AG09309 (cell line): ENCODE measurements around the gene SLC5A10.
A peak's percentile ranks its signal among the peaks of the same experiment; 100 is the strongest.

Source experiments
- DNase-seq: peaks from one replicate; pipeline ENCODE4 v3.0.0-alpha.2; 2010; ENCODE audit warnings: low read depth
- H3K4me3 ChIP-seq: 2 replicates; pipeline ENCODE4 v1.5.1; 2011; ENCODE audit warnings: mild to moderate bottlenecking, low read depth, low read length, moderate library complexity; ENCODE audit not compliant: control insufficient read depth
- TF ChIP-seq, protein P1 (sequence below): IDR thresholded peaks from 2 replicates; pipeline ENCODE4 v1.5.1; 2011; ENCODE audit warnings: mild to moderate bottlenecking, low read depth, low read length, inconsistent platforms; ENCODE audit not compliant: insufficient read depth, control insufficient read depth; ENCODE audit errors: missing control alignments

The SLC5A10 gene

DNA sequence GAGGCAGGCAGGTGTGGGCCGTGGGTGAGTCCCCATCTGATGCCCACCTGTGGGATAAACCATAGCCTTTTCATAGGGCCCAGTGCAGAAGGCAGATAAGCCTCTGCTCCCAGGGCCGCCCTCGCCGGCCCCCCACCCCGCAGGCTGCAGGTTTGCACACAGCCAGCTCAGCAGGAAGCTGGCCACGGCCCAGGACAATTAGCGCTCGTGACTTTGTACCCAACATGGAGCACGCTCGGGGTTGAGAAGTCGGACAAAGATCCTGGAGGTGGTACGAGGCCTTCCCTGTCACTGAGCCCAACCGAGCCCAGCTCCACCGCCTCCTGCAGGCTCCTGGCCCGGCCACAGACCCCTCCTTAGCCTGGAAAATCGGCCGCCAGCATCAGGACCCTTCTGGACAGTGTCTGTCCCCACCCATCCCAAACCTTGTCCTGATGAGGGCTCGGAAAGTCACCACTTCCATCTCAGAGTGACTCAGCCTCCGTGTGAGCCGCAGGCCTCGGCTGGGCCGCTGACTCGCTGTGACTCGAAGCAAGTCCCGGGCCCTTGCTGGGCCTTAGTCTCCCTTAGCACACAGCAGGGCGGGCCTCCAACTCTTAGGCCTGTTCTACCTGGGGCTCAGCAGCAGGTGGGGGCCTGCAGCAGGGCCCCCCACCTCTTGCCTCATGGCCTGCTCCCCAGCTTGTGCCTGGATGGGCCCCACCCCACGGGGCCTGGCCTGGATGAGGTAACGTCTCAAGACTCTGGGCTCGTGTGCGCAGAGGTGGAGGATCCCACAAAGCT, 29.9 kb downstream of the SLC5A10 start:
- H3K4me3 ChIP-seq: no peak overlapping the region
- TF ChIP-seq, protein P1, sequence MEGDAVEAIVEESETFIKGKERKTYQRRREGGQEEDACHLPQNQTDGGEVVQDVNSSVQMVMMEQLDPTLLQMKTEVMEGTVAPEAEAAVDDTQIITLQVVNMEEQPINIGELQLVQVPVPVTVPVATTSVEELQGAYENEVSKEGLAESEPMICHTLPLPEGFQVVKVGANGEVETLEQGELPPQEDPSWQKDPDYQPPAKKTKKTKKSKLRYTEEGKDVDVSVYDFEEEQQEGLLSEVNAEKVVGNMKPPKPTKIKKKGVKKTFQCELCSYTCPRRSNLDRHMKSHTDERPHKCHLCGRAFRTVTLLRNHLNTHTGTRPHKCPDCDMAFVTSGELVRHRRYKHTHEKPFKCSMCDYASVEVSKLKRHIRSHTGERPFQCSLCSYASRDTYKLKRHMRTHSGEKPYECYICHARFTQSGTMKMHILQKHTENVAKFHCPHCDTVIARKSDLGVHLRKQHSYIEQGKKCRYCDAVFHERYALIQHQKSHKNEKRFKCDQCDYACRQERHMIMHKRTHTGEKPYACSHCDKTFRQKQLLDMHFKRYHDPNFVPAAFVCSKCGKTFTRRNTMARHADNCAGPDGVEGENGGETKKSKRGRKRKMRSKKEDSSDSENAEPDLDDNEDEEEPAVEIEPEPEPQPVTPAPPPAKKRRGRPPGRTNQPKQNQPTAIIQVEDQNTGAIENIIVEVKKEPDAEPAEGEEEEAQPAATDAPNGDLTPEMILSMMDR: no peak
- peak; percentile 41 for DNase-seq

DNA sequence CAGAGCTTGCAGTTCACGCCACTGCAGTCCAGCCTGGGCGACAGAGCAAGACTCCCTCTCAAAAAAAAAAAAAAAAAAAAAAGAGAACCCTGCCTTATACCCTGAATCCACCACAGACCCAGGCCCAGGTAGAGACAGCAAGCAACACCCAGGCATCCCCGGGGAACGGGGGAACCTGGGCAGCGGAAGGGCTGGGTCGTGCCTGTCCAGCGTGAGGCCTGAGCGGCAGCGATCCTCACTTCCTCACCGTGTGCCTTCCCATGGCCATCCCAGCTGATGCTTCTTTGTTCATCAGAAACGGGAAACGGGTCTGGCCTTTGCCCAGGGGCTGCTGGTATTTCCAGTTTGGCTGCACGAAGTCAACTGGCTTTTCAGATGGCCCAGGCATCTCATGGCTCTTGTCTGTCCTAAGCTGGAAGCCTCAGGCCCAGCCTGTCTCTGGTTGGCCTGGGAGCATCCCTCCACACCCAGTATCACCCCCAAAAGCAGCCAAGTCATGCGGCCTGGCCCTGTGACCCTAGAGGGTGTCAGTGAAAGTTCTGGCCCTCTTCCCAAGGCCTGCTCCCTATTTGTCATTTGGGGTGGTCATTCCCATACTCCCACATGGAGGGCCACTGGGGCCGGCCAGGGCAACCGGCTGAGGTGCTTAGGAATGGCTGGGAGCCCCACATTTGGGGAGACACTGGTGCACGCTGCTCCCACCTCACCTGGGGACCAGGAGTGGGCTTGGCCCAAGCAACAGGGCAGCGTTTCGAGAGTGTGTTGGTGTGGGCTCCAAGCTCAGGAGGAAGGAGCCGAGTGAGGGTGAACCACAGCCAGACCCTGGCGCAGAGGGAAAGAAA, 32.5 kb downstream of the SLC5A10 start:
- TF ChIP-seq, protein P1: no peak
- DNase-seq: no peak

DNA sequence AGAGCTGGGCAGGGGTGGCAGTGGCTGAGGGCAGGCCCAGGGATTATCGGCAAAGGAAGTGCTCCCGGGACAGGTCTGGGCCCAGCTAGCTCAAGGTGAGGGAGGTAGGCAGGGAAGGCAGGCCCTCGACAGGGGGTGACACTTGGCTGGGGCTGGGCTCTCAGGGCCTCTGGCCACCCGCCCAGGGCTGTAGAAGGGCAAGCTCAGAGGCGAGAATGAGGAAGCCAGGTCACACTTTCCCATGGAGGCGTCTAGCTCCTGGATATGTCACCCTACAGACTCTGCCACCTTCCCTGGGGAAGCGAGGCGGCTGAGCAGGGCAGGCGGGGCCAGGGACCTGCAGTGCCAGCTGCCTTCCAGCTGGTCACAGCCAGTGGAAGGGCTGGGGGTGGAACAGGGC, 33.5 kb downstream of the SLC5A10 start:
- H3K4me3 ChIP-seq: no peak overlapping the region
- no peak for DNase-seq
- TF ChIP-seq, protein P1: no peak

More for the DNA sequence above, 32.5 kb downstream of the SLC5A10 start:
- H3K4me3 ChIP-seq: no peak overlapping the region

DNA sequence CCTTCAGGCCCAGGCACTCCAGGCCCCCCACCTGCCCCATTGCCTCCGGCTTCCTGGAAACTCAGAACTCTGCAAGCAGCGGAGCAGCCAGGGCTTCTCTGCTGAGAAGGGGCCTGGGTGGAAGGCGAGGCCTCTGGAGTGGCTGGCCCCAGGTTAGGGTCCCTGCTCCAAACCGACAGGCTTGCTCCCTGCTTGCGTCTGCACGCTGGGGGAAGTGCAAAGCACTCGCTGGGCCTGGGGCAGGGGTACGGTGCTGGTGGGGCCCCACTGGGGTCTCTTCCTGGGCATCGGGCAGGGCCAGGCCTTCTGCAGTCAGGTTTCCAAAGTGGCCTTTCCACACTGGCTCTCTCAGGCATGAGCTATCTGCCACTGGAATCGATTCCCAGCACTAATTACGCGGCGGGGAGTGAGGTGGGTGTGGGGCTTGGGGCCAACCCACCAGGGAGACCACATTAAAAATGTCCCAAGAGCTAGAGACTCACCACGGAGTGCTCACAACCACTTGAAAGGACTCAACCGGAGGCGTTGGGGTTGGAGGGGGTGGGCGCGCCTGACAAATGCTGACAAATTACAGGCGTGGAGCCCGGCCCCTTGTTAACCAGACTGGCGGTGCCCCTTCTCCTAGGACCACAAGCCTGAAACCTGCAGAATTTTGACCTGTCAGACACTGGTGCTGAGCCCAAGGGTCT, 34.7 kb downstream of the SLC5A10 start:
- DNase-seq: no peak
- TF ChIP-seq, protein P1: no peak
- H3K4me3 ChIP-seq: no peak overlapping the region

DNA sequence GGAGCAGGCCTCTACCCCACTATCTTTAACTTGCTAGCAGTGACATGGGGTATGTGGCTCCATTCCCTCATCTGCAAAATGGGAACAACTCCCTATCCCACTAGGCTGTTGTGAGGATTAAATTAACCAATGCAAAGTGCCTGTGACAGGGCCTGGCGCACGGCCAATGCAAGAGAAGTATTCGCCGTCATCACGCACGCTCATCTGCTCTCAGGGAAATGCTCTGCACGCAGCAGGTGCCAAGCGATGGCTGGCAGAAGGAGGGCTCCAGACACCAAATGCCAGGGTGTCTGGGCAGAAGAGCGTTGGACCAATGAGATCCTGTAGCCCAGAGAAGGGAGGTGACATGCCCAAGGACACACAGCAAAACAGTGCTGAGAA, 35.3 kb downstream of the SLC5A10 start:
- no peak for DNase-seq
- TF ChIP-seq, protein P1: no peak
- H3K4me3 ChIP-seq: no peak overlapping the region

DNA sequence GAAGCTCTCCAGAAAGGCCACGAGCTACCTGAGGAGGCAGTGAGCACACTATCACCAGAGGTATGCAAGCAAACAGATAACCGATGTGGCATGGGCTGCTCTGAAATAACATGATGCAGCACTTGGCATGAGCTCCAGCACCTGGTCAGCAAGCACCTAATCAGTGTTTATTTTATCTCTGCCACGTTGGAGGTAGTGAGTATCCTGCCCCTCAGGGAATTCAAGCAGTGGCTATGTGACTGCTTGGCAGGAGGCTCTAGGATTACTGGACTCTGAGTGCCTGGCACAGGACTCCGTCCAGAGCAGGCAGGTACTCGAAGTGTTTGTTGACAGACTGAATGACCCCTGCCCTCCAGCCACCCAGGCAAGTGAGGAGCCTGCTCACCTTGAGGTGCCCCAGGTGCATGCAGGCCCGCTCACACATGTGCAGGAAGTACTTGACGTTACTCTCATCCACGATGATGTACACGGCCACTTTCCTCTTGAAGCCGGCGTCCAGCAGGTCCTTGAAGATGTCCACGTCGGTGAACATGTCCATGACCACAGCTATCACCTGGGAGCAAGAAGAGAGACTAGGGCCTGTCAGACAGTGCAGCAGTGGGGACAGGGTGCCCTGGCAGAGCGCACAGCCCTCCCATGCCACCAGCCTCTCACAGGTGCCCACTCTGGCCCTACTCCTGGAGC, 36.0 kb downstream of the SLC5A10 start:
- no peak overlapping the region for H3K4me3 ChIP-seq
- TF ChIP-seq, protein P1: no peak
- DNase-seq: no peak
